ENCODE data around the gene CWF19L1. TPM values are rescaled to one million over a fixed set of nuclear protein-coding genes. Genes with fewer than 3 reads are reported as not detected.

Gene CWF19L1
- 17.9 and 20.4 TPM in 2 replicates for total RNA-seq (2021)
- Bru-seq, nascent RNA = percentile 72 among the genes with signal in this experiment
- percentile 73 among the genes with signal in this experiment for BruChase-seq, experiment 1, labeled RNA remaining after a 2-hour chase
- percentile 70 among the genes with signal in this experiment for BruChase-seq, experiment 2, labeled RNA remaining after a 6-hour chase
- long read RNA-seq, transcript CWF19L1-201 (14 exons, 1,815 nt) = major isoform, 8 of 17 reads
- long read RNA-seq, partial matches to known transcripts = 0 of 17 reads
- long read RNA-seq, other reads (novel, unspliced or antisense) = 9 of 17 reads

DNA sequence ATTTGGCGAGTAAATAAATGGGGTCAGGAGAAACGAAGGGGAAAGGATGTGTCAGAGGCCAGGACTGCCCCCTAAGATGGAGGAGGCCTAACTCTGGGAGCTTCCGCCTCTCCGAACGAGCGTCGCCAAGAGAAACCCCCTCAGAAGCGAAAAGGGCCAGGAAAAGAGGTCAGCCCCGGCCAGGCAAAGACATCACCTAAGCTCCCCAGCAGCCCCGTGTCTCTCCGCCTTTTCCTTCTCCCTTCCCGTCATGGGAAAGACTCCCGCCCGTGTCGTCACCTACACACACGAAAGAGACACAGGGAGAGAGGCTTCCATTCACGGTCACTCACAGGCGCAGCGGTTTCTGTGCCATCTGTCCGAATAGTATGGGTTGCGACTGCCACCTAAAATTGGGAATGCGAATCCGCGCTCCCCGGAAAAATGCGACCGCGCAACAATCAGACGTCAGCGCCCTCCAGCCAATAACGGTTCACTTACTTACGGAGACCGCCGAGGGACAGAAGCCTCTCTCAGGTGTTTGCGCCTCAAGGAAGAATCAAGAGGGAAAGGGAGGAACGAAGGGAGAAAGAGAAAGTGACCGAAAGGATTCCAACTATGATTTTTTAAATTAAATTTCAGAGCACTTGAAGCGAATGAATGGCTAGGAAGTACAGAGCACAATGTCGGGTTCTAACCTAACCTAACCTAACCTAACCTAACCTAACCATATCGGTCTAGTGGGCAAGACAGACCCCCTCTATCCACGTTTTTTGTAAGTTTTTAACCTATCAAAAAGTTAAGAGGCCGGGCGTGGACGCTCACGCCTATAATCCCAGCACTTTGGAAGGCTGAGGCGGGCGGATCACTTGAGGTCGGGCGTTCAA, at the start of gene CWF19L1:
Gene CWF19L1 (minus strand): TSS at position 400 of the 866 bp plus-strand sequence. CDS start 45 bp downstream, at position 355.
- ChIA-PET POLR2A (ENCODE audit: unreplicated experiment) (no interaction called here), CTCF (no interaction called here)
- Histone ChIP-seq H3K9me2 (ENCODE audit: insufficient read depth) (no peaks in the 10 kb centered on the region), H3K27me3 (ENCODE audit: insufficient read depth, low read depth) (no peaks in the 10 kb centered on the region), H2AFZ (peak within 1 kb of the TSS; percentile 98), H3K79me2 (ENCODE audit: low read depth) (peaks cover 19% of the 10 kb centered on the region), H3K27ac (peak within 1 kb of the TSS; percentile 71), H3K4me2 (peak within 1 kb of the TSS; percentile 79), H3F3A (ENCODE audit: insufficient read depth, low read depth) (no peaks in the 10 kb centered on the region), H3K4me3 (peak within 1 kb of the TSS; percentile 69), H3K9me3 (ENCODE audit: insufficient read depth, low read depth) (no peaks in the 10 kb centered on the region), H4K20me1 (ENCODE audit: insufficient read depth) (no peaks in the 10 kb centered on the region), H3K36me3 (ENCODE audit: low read depth) (no peaks in the 10 kb centered on the region), H3K4me1 (replicated peaks; ENCODE audit: insufficient read depth) (no peaks in the 10 kb centered on the region)
- TSS peak; percentile 69 for BruUV-seq (replicated peaks)
- DNase-seq = peak; percentile 71 to 73
- TF ChIP-seq EZH2 (IDR thresholded peaks at IDR 0.05; ENCODE audit: low read depth) = no peak
- TF ChIP-seq, protein P1, sequence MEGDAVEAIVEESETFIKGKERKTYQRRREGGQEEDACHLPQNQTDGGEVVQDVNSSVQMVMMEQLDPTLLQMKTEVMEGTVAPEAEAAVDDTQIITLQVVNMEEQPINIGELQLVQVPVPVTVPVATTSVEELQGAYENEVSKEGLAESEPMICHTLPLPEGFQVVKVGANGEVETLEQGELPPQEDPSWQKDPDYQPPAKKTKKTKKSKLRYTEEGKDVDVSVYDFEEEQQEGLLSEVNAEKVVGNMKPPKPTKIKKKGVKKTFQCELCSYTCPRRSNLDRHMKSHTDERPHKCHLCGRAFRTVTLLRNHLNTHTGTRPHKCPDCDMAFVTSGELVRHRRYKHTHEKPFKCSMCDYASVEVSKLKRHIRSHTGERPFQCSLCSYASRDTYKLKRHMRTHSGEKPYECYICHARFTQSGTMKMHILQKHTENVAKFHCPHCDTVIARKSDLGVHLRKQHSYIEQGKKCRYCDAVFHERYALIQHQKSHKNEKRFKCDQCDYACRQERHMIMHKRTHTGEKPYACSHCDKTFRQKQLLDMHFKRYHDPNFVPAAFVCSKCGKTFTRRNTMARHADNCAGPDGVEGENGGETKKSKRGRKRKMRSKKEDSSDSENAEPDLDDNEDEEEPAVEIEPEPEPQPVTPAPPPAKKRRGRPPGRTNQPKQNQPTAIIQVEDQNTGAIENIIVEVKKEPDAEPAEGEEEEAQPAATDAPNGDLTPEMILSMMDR (conservative IDR thresholded peaks at IDR 0.05) = no peak
- intact Hi-C loops (cut with micrococcal nuclease; ENCODE audit: unreplicated experiment) = no loop called here

DNA sequence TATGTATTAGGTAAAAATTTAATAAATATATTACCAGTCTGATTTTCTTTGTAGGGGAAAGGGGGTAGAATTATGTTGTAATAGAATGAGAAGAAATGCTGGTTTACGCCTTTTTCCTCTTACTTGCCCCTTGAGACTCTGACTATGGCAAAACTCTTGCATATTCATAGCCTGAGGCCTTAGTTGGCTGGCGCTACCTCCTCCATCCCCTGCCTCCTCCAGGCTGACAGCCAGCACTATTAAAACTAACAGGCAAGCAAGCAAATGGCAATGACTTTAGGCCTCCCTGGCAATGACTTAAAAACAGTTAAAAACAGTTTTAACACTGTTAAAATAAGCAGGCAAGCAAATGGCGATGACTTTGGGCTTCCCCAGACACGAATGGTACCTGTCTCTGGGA, 48.2 kb upstream of the CWF19L1 start:
- no TSS peak for BruUV-seq (replicated peaks)
- DNase-seq = no peak
- no peak overlapping the region for H2AFZ ChIP-seq
- H3F3A ChIP-seq (ENCODE audit: insufficient read depth, low read depth) = no peaks in the 10 kb centered on the region
- peaks cover 52% of the 10 kb centered on the region for H3K27me3 ChIP-seq (ENCODE audit: insufficient read depth, low read depth)
- intact Hi-C loops (cut with micrococcal nuclease; ENCODE audit: unreplicated experiment) = no loop called here
- no peaks in the 10 kb centered on the region for H4K20me1 ChIP-seq (ENCODE audit: insufficient read depth)
- H3K9me2 ChIP-seq (ENCODE audit: insufficient read depth) = no peaks in the 10 kb centered on the region
- H3K4me2 ChIP-seq = no peak overlapping the region
- no peaks in the 10 kb centered on the region for H3K79me2 ChIP-seq (ENCODE audit: low read depth)
- POLR2A ChIA-PET (ENCODE audit: unreplicated experiment) = no interaction called here
- H3K9me3 ChIP-seq (ENCODE audit: insufficient read depth, low read depth) = no peaks in the 10 kb centered on the region
- TF ChIP-seq, protein P1 (conservative IDR thresholded peaks at IDR 0.05) = no peak
- TF ChIP-seq EZH2 (IDR thresholded peaks at IDR 0.05; ENCODE audit: low read depth) = no peak
- H3K27ac ChIP-seq = no peak overlapping the region
- CTCF ChIA-PET = no interaction called here
- H3K36me3 ChIP-seq (ENCODE audit: low read depth) = no peaks in the 10 kb centered on the region
- no peaks in the 10 kb centered on the region for H3K4me1 ChIP-seq (replicated peaks; ENCODE audit: insufficient read depth)
- H3K4me3 ChIP-seq = no peak overlapping the region

DNA sequence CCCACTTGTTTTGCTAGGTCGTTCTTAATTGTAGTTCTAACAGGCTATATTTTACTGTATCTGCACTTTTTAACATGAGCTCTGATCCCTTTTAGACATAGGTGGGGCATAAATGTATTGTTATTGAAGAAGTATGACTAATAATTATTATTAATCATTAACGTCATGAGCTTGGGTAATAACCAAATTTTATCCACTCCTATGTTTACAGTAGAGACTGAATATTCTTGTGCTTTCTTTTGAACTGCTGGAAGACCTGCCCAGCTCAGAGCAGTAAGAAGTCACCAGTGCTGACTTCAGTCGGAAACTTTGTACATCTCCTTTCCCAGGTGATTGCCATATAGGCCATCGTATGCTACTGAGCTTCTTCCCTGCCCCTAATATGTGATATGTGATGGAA, 43.9 kb upstream of the CWF19L1 start:
- TF ChIP-seq, protein P1 (conservative IDR thresholded peaks at IDR 0.05) = no peak
- no peak for TF ChIP-seq EZH2 (IDR thresholded peaks at IDR 0.05; ENCODE audit: low read depth)

More for the DNA sequence above, 43.9 kb upstream of the CWF19L1 start:
- Histone ChIP-seq H3F3A (ENCODE audit: insufficient read depth, low read depth) (no peaks in the 10 kb centered on the region), H3K36me3 (ENCODE audit: low read depth) (no peaks in the 10 kb centered on the region), H3K27ac (no peak overlapping the region), H3K79me2 (ENCODE audit: low read depth) (no peaks in the 10 kb centered on the region), H3K27me3 (ENCODE audit: insufficient read depth, low read depth) (peaks cover 40% of the 10 kb centered on the region), H3K9me3 (ENCODE audit: insufficient read depth, low read depth) (no peaks in the 10 kb centered on the region), H3K9me2 (ENCODE audit: insufficient read depth) (no peaks in the 10 kb centered on the region), H2AFZ (no peak overlapping the region), H4K20me1 (ENCODE audit: insufficient read depth) (no peaks in the 10 kb centered on the region), H3K4me2 (no peak overlapping the region), H3K4me3 (no peak overlapping the region), H3K4me1 (replicated peaks; ENCODE audit: insufficient read depth) (no peaks in the 10 kb centered on the region; the same call in 1 of the 2 replicates)
- BruUV-seq (replicated peaks) = no TSS peak
- DNase-seq = no peak
- POLR2A ChIA-PET (ENCODE audit: unreplicated experiment) = no interaction called here
- CTCF ChIA-PET = interaction anchor here (0.6 kb wide), 2 partner anchors 26 to 405 kb away, joined by 5 to 12 read pairs; no protein-coding TSS in a partner anchor
- intact Hi-C loops (cut with micrococcal nuclease; ENCODE audit: unreplicated experiment) = no loop called here
